ENCODE results near the gene ANKRD34A. TPM values are rescaled to one million over a fixed set of nuclear protein-coding genes. Genes with fewer than 3 reads are reported as not detected.

The ANKRD34A gene
- total and polyA plus RNA-seq, 10 donors: 0.57 to 3.1 (median 1.1) TPM

GRCh38 chr1:145959333-145959732 is 5.0 kb downstream of the ANKRD34A start:
- no peak for DNase-seq
- Histone ChIP-seq H3K36me3 (no peaks in the 10 kb centered on the region), H3K4me3 (no peak overlapping the region), H3K27me3 (replicated peaks in 1 of 7) (peaks cover 0 to 14% (median 0%) of the 10 kb centered on the region in 7 donors), H3K27ac (peak overlapping the region in 6 of 8 donors; percentile 87 to 98 (median 94)), H3K4me1 (peaks cover 48 to 96% (median 87%) of the 10 kb centered on the region in 6 donors), H3K9me3 (no peaks in the 10 kb centered on the region)
- intact Hi-C loops (cut with DNase I; ENCODE audit: low total_unique reads): no loop called here
- TF ChIP-seq POLR2AphosphoS5 (IDR thresholded peaks at IDR 0.05): no peak
- TF ChIP-seq POLR2A (IDR thresholded peaks at IDR 0.05): no peak
- no peak for TF ChIP-seq CTCF (IDR thresholded peaks at IDR 0.05 in 8 of 11, conservative IDR thresholded peaks at IDR 0.05 in 3 of 11)

- Histone ChIP-seq H3K9me3 (no peaks in the 10 kb centered on the region), H3K4me3 (no peak overlapping the region), H3K27ac (peak overlapping the region in 7 of 8 donors; percentile 87 to 99 (median 96)), H3K27me3 (replicated peaks in 1 of 7) (peaks cover 0 to 14% (median 0%) of the 10 kb centered on the region in 7 donors), H3K4me1 (peaks cover 45 to 96% (median 88%) of the 10 kb centered on the region in 6 donors), H3K36me3 (no peaks in the 10 kb centered on the region)
- TF ChIP-seq CTCF (IDR thresholded peaks at IDR 0.05 in 8 of 11, conservative IDR thresholded peaks at IDR 0.05 in 3 of 11): no peak
- no peak for TF ChIP-seq POLR2AphosphoS5 (IDR thresholded peaks at IDR 0.05)
- TF ChIP-seq POLR2A (IDR thresholded peaks at IDR 0.05): no peak
- DNase-seq: no peak
- intact Hi-C loops (cut with DNase I; ENCODE audit: low total_unique reads): no loop called here
Measured at GRCh38 chr1:145958734-145959133, 5.6 kb downstream of the ANKRD34A start.

- H3K27me3 ChIP-seq (replicated peaks in 1 of 7): peaks cover 0 to 14% (median 0%) of the 10 kb centered on the region in 7 donors
- peak; percentile 99 for DNase-seq
- H3K4me1 ChIP-seq: peaks cover 34 to 95% (median 81%) of the 10 kb centered on the region in 6 donors
- 0 to 1% (median 0%) methylated on average over 27 to 60 of the region's 60 CpGs for WGBS, 5 donors
- TF ChIP-seq POLR2AphosphoS5 (IDR thresholded peaks at IDR 0.05) (peak; percentile 96 to 99 (median 98)), POLR2A (IDR thresholded peaks at IDR 0.05) (peak; percentile 38 to 81 (median 62)), CTCF (IDR thresholded peaks at IDR 0.05 in 8 of 11, conservative IDR thresholded peaks at IDR 0.05 in 3 of 11) (peak in 2 of 11 experiments; percentile 18 to 28)
- H3K36me3 ChIP-seq: peaks cover 0 to 4% (median 0%) of the 10 kb centered on the region in 6 donors
- H3K27ac ChIP-seq: peak within 1 kb of the TSS; percentile 76 to 99 (median 96)
- peak within 1 kb of the TSS; percentile 50 to 91 (median 80) for H3K4me3 ChIP-seq
- H3K9me3 ChIP-seq: no peaks in the 10 kb centered on the region
- intact Hi-C loops (cut with DNase I; ENCODE audit: low total_unique reads): no loop called here
Measured at GRCh38 chr1:145957443-145958319, 6.7 kb downstream of the ANKRD34A start, which contains the start of gene LIX1L. TSS of gene LIX1L (minus strand) at chr1:145958017. CDS start at chr1:145957927, 90 bp downstream.
